ENCODE measurements around the gene TDRD7.

The TDRD7 gene

GRCh38 chr9:97507428-97507984 is 95.6 kb downstream of the TDRD7 start:
- DNase-seq (ENCODE audit: low read depth): no peak

GRCh38 chr9:97508852-97509251 is 97.0 kb downstream of the TDRD7 start:
- DNase-seq (ENCODE audit: low read depth): no peak

- no peak for DNase-seq (ENCODE audit: low read depth)
These were observed 99.1 kb downstream of the TDRD7 start for GRCh38 chr9:97510797-97511654.

GRCh38 chr9:97511655-97512427 is 99.9 kb downstream of the TDRD7 start:
- no peak for DNase-seq (ENCODE audit: low read depth)

GRCh38 chr9:97512966-97513560 is 101.2 kb downstream of the TDRD7 start:
- no peak for DNase-seq (ENCODE audit: low read depth)

- DNase-seq (ENCODE audit: low read depth): no peak
These were observed 102.6 kb downstream of the TDRD7 start for GRCh38 chr9:97514531-97514930.

- no peak for DNase-seq (ENCODE audit: low read depth)
These were observed 103.8 kb downstream of the TDRD7 start for GRCh38 chr9:97515662-97516061.

GRCh38 chr9:97516111-97516510 is 104.2 kb downstream of the TDRD7 start:
- DNase-seq (ENCODE audit: low read depth): no peak

GRCh38 chr9:97517331-97518089 is 105.6 kb downstream of the TDRD7 start:
- DNase-seq (ENCODE audit: low read depth): no peak

GRCh38 chr9:97518166-97518908 is 106.4 kb downstream of the TDRD7 start:
- DNase-seq (ENCODE audit: low read depth): no peak

GRCh38 chr9:97518909-97519307 is 107.0 kb downstream of the TDRD7 start:
- no peak for DNase-seq (ENCODE audit: low read depth)

- no peak for DNase-seq (ENCODE audit: low read depth)
These were observed 107.6 kb downstream of the TDRD7 start for GRCh38 chr9:97519441-97519970.

GRCh38 chr9:97521576-97522333 is 109.9 kb downstream of the TDRD7 start:
- DNase-seq (ENCODE audit: low read depth): no peak

GRCh38 chr9:97524424-97524823 is 112.5 kb downstream of the TDRD7 start:
- no peak for DNase-seq (ENCODE audit: low read depth)

- DNase-seq (ENCODE audit: low read depth): no peak
These were observed 113.6 kb downstream of the TDRD7 start for GRCh38 chr9:97525451-97525850.

GRCh38 chr9:97526895-97527575 is 115.1 kb downstream of the TDRD7 start:
- DNase-seq (ENCODE audit: low read depth): no peak

- no peak for DNase-seq (ENCODE audit: low read depth)
These were observed 116.0 kb downstream of the TDRD7 start for GRCh38 chr9:97527626-97528528.

- no peak for DNase-seq (ENCODE audit: low read depth)
These were observed 116.8 kb downstream of the TDRD7 start for GRCh38 chr9:97528529-97529230.

Data from activated T-cell treated with anti-CD3 and anti-CD28 coated beads for 1 hour (primary cell).